ENCODE results near the gene DCHS1. TPM values are rescaled to one million over a fixed set of nuclear protein-coding genes. Genes with fewer than 3 reads are reported as not detected.

The DCHS1 gene
- total and polyA plus RNA-seq, 2 of the 13 experiments (the other 11 are each of a cell fraction or from before 2014, with no cell fraction given), result under 0.01 to 0.03 TPM

GRCh38 chr11:6603287-6604080, 52.1 kb downstream of the DCHS1 start, which contains the start of the genes ILK and RRP8 (continued):
- TF ChIP-seq ZHX2 (IDR thresholded peaks at IDR 0.05; ENCODE audit: low read depth), result peak; percentile 77
- no peak for TF ChIP-seq ZHX2 (CRISPR knock-in tag; IDR thresholded peaks at IDR 0.05; ENCODE audit: borderline replicate concordance)
- TF ChIP-seq KAT7 (CRISPR knock-in tag; IDR thresholded peaks at IDR 0.05; ENCODE audit: borderline replicate concordance), result peak; percentile 93
- TF ChIP-seq ZNF691 (CRISPR knock-in tag; IDR thresholded peaks at IDR 0.05; ENCODE audit: borderline replicate concordance, low read depth), result peak; percentile 84; the same call in 1 of the 2 replicates
- no peak for TF ChIP-seq CREBL2 (CRISPR knock-in tag; IDR thresholded peaks at IDR 0.05; ENCODE audit: borderline replicate concordance)
- peak; percentile 70 for TF ChIP-seq DRAP1 (CRISPR knock-in tag; IDR thresholded peaks at IDR 0.05)
- peak; percentile 91 for TF ChIP-seq THAP11 (CRISPR knock-in tag; IDR thresholded peaks at IDR 0.05)
- peak; percentile 93 for TF ChIP-seq ATF2 (CRISPR knock-in tag; IDR thresholded peaks at IDR 0.05)
- TF ChIP-seq FOXK1 (CRISPR knock-in tag; IDR thresholded peaks at IDR 0.05; ENCODE audit: borderline replicate concordance, low read depth), result peak; percentile 81; the same call in 1 of the 2 replicates
- peak; percentile 95 for TF ChIP-seq MAX (IDR thresholded peaks at IDR 0.05)
- peak; percentile 63 for TF ChIP-seq TEAD3 (CRISPR knock-in tag; optimal IDR thresholded peaks at IDR 0.05; ENCODE audit: borderline replicate concordance)
- TF ChIP-seq GFI1 (CRISPR knock-in tag; IDR thresholded peaks at IDR 0.05; ENCODE audit: borderline replicate concordance), result peak; percentile 45; the same call in 1 of the 2 replicates
- peak; percentile 95 for TF ChIP-seq SP4 (CRISPR knock-in tag; IDR thresholded peaks at IDR 0.05)
- peak; percentile 81; the same call in 1 of the 2 replicates for TF ChIP-seq ZNF331 (CRISPR knock-in tag; IDR thresholded peaks at IDR 0.05)
- TF ChIP-seq DNMT3B (CRISPR knock-in tag; conservative IDR thresholded peaks at IDR 0.05), result 0 out of 2 replicates have a peak, but pooled peaks have one; percentile 41
- peak; percentile 95 for TF ChIP-seq KDM2A (CRISPR knock-in tag; IDR thresholded peaks at IDR 0.05; ENCODE audit: borderline replicate concordance, low read depth)
- TF ChIP-seq ZNF563 (CRISPR knock-in tag; IDR thresholded peaks at IDR 0.05), result peak; percentile 71; the same call in 1 of the 2 replicates
- TF ChIP-seq NFE2L2 (IDR thresholded peaks at IDR 0.05; ENCODE audit: low read length), result no peak
- peak; percentile 81; the same call in 1 of the 2 replicates for TF ChIP-seq MIER3 (CRISPR knock-in tag; IDR thresholded peaks at IDR 0.05; ENCODE audit: borderline replicate concordance)
- no peak for TF ChIP-seq ZNF136 (CRISPR knock-in tag; IDR thresholded peaks at IDR 0.05; ENCODE audit: low read depth)
- TF ChIP-seq HOXA5 (CRISPR knock-in tag; IDR thresholded peaks at IDR 0.05), result peak; percentile 55; the same call in 1 of the 2 replicates
